Renal cortex interstitium (tissue), 11 donors: Measurements from ENCODE around the gene THSD7A. TPM values are rescaled to one million over a fixed set of nuclear protein-coding genes. Genes with fewer than 3 reads are reported as not detected.

Source experiments
- DNase-seq, 11 donors: peaks; one replicate each; pipeline ENCODE4 v3.0.0-alpha.2; 2013; ENCODE audit warnings: low read depth in 9 of 11, low spot score in 4 of 11; ENCODE audit errors: extremely low read depth in 1 of 11
- polyA plus RNA-seq, 3 donors: library from polyadenylated mRNA; unstranded; fragments of 120-200 nt; gene quantifications; one replicate each; pipeline ENCODE4 v1.2.1, GENCODE V29; 2013; ENCODE audit not compliant: insufficient read length in 3 of 3

Gene THSD7A
- polyA plus RNA-seq, 3 donors = 58.2 to 63.1 (median 63.0) TPM

- DNase-seq = no peak
Measured at GRCh38 chr7:11716185-11716584, 115.8 kb downstream of the THSD7A start.

GRCh38 chr7:11714676-11715075 lies 117.3 kb downstream of the THSD7A start:
- DNase-seq = no peak

GRCh38 chr7:11714205-11714604 lies 117.8 kb downstream of the THSD7A start:
- no peak for DNase-seq

- no peak for DNase-seq
Measured at GRCh38 chr7:11713352-11713751, 118.6 kb downstream of the THSD7A start.

GRCh38 chr7:11710377-11710776 lies 121.6 kb downstream of the THSD7A start:
- DNase-seq = no peak

- no peak for DNase-seq
Measured at GRCh38 chr7:11709196-11709595, 122.8 kb downstream of the THSD7A start.

GRCh38 chr7:11707606-11708193 lies 124.3 kb downstream of the THSD7A start:
- DNase-seq = no peak

- peak in 1 of 11 donors; percentile 8 for DNase-seq
Measured at GRCh38 chr7:11706666-11707605, 125.1 kb downstream of the THSD7A start.

GRCh38 chr7:11703829-11704228 lies 128.2 kb downstream of the THSD7A start:
- no peak for DNase-seq

- DNase-seq = no peak
Measured at GRCh38 chr7:11702938-11703337, 129.1 kb downstream of the THSD7A start.

- no peak for DNase-seq
Measured at GRCh38 chr7:11701829-11702560, 130.0 kb downstream of the THSD7A start.

GRCh38 chr7:11699666-11700065 lies 132.3 kb downstream of the THSD7A start:
- no peak for DNase-seq

- DNase-seq = no peak
Measured at GRCh38 chr7:11698384-11698871, 133.6 kb downstream of the THSD7A start.

- DNase-seq = no peak
Measured at GRCh38 chr7:11690395-11690794, 141.6 kb downstream of the THSD7A start.

- no peak for DNase-seq
Measured at GRCh38 chr7:11689096-11689495, 142.9 kb downstream of the THSD7A start.

GRCh38 chr7:11681461-11681860 lies 150.5 kb downstream of the THSD7A start:
- no peak for DNase-seq

- no peak for DNase-seq
Measured at GRCh38 chr7:11675163-11675562, 156.8 kb downstream of the THSD7A start.

- DNase-seq = no peak
Measured at GRCh38 chr7:11668727-11669126, 163.3 kb downstream of the THSD7A start.

GRCh38 chr7:11667810-11668185 lies 164.2 kb downstream of the THSD7A start:
- DNase-seq = no peak
